A549 (cell line): ENCODE data around the gene TXNL4A. TPM values are rescaled to one million over a fixed set of nuclear protein-coding genes. Genes with fewer than 3 reads are reported as not detected.

Source experiments
- ATAC-seq, 2 experiments: fragments of 200-7000 bp in 1 of 2; fragments of >200 bp in 1 of 2; cut with Nextera tagmentation in 1 of 2; cut with Tn5 transposase in 1 of 2; 3 replicates each; pipeline versions ENCODE4 v1.8.0 to v1.9.1; 2018 to 2020; ENCODE audit warnings: mild to moderate bottlenecking in 1 of 2, moderate library complexity in 1 of 2
- CTCF ChIA-PET: fragments of 300-600 bp; sonication (Branson Sonifier 250); formaldehyde crosslinking; extraction: SDS; loops from one replicate; lab custom pipeline; 2021; ENCODE audit warnings: antibody characterized with exemption, inconsistent platforms; lab: Yijun Ruan, JAX
- POLR2A ChIA-PET: fragments of 350-600 bp; formaldehyde crosslinking; extraction: SDS; loops from one replicate; lab custom pipeline; 2021; ENCODE audit warnings: antibody characterized with exemption, inconsistent platforms; lab: Yijun Ruan, JAX
- DNase-seq, 2 experiments: peaks; one replicate each; pipeline versions ENCODE4 v3.0.0 to v3.0.0-alpha.2; 2011 to 2016; ENCODE audit warnings: low read depth in 1 of 2, low spot score in 1 of 2
- FAIRE-seq: peaks from 2 replicates; lab custom pipeline; 2011; peaks lifted over from hg19 to GRCh38; lab: Jason Lieb, UNC
- H3K27ac ChIP-seq, 2 experiments: fragments of >200 bp; sonication (Bioruptor Twin); formaldehyde crosslinking; 3 replicates each; pipeline ENCODE4 v1.5.1; 2016 to 2017
- H3K4me1 ChIP-seq: fragments of >200 bp; sonication (Bioruptor Twin); formaldehyde crosslinking; 3 replicates; pipeline ENCODE4 v1.6.1; 2016
- H3K4me2 ChIP-seq: fragments of >200 bp; sonication (Bioruptor Twin); formaldehyde crosslinking; 3 replicates; pipeline ENCODE4 v1.6.1; 2016
- H3K4me3 ChIP-seq: fragments of >200 bp; sonication (Bioruptor Twin); formaldehyde crosslinking; 3 replicates; pipeline ENCODE4 v1.5.1; 2016
- H3K9me3 ChIP-seq: fragments of >200 bp; sonication (Bioruptor Twin); formaldehyde crosslinking; 3 replicates; pipeline ENCODE4 v1.6.1; 2016
- BHLHE40 ChIP-seq: IDR thresholded peaks from 2 replicates; pipeline ENCODE4 v1.6.1; 2012; ENCODE audit warnings: low read depth, low read length, inconsistent platforms
- CBX2 ChIP-seq: fragments of 200-600 bp; sonication (generic); IDR thresholded peaks from 2 replicates; pipeline ENCODE4 v1.6.1; 2016; ENCODE audit warnings: low read depth, mild to moderate bottlenecking, borderline replicate concordance
- CBX8 ChIP-seq: fragments of 200-600 bp; sonication (generic); IDR thresholded peaks from 2 replicates; pipeline ENCODE4 v1.6.1; 2016
- CHD4 ChIP-seq: fragments of 200-600 bp; sonication (generic); IDR thresholded peaks from 2 replicates; pipeline ENCODE4 v1.6.1; 2016; ENCODE audit warnings: antibody characterized with exemption, mild to moderate bottlenecking, borderline replicate concordance
- ESRRA ChIP-seq: fragments of 150-350 bp; IDR thresholded peaks from 2 replicates; pipeline ENCODE4 v1.6.1; 2014; ENCODE audit warnings: mild to moderate bottlenecking, low read length, borderline replicate concordance
- FOSB ChIP-seq: fragments of 250-450 bp; sonication (Bioruptor Pico); IDR thresholded peaks from 2 replicates; pipeline ENCODE4 v1.5.0; 2020; ENCODE audit warnings: mild to moderate bottlenecking, moderate library complexity
- GATA3 ChIP-seq: IDR thresholded peaks from 2 replicates; pipeline ENCODE4 v1.6.1; 2012; ENCODE audit warnings: borderline replicate concordance
- HEYL ChIP-seq: fragments of 250-450 bp; sonication (Bioruptor Pico); IDR thresholded peaks from 2 replicates; pipeline ENCODE4 v1.8.0; 2021; ENCODE audit warnings: mild to moderate bottlenecking, moderate library complexity
- HOXB13 ChIP-seq: fragments of 250-450 bp; sonication (Bioruptor Pico); IDR thresholded peaks from 2 replicates; pipeline ENCODE4 v1.5.0; 2020; ENCODE audit warnings: low read depth, mild to moderate bottlenecking, moderate library complexity
- HOXB5 ChIP-seq: fragments of 250-450 bp; sonication (Bioruptor Pico); IDR thresholded peaks from 2 replicates; pipeline ENCODE4 v1.5.0; 2020; ENCODE audit warnings: mild to moderate bottlenecking, moderate library complexity
- JUN ChIP-seq, 2 experiments: fragments of >200 bp; sonication (Bioruptor Twin); formaldehyde crosslinking; IDR thresholded peaks; 2 replicates in 1 of 2; 3 replicates in 1 of 2; pipeline ENCODE4 v1.6.1; 2016 to 2017
- JUNB ChIP-seq: fragments of >200 bp; sonication (Bioruptor Twin); formaldehyde crosslinking; IDR thresholded peaks from 2 replicates; pipeline ENCODE4 v1.6.1; 2016
- KDM1A ChIP-seq: fragments of 200-600 bp; sonication (generic); IDR thresholded peaks from 2 replicates; pipeline ENCODE4 v1.6.1; 2016; ENCODE audit warnings: low read depth, mild to moderate bottlenecking
- MAZ ChIP-seq: fragments of 150-350 bp; IDR thresholded peaks from 2 replicates; pipeline ENCODE4 v1.6.1; 2014; ENCODE audit warnings: antibody characterized with exemption, low read depth, low read length, borderline replicate concordance
- PHF8 ChIP-seq: fragments of 200-600 bp; sonication (generic); IDR thresholded peaks from 2 replicates; pipeline ENCODE4 v1.6.1; 2016; ENCODE audit warnings: low read depth, mild to moderate bottlenecking, antibody characterized with exemption, moderate library complexity, borderline replicate concordance
- POLR2AphosphoS2 ChIP-seq: conservative IDR thresholded peaks from 2 replicates; pipeline ENCODE4 v1.6.1; 2012; ENCODE audit warnings: low read length, improper control_type of control experiment, inconsistent platforms
- RARB ChIP-seq: fragments of 250-450 bp; sonication (Bioruptor Pico); IDR thresholded peaks from 2 replicates; pipeline ENCODE4 v1.8.0; 2021; ENCODE audit warnings: mild to moderate bottlenecking, moderate library complexity
- RCOR1 ChIP-seq: fragments of 150-350 bp; IDR thresholded peaks from 2 replicates; pipeline ENCODE4 v1.6.1; 2014; ENCODE audit warnings: antibody characterized with exemption, low read length, low read depth
- RFX5 ChIP-seq: fragments of 450-650 bp; IDR thresholded peaks from 2 replicates; pipeline ENCODE4 v1.7.1; 2014; ENCODE audit warnings: antibody characterized with exemption, mild to moderate bottlenecking, moderate library complexity
- SREBF2 ChIP-seq: fragments of 450-650 bp; IDR thresholded peaks from 2 replicates; pipeline ENCODE4 v1.6.1; 2014; ENCODE audit warnings: mild to moderate bottlenecking, moderate library complexity
- TFCP2L1 ChIP-seq: fragments of 250-450 bp; sonication (Bioruptor Pico); IDR thresholded peaks from 2 replicates; pipeline ENCODE4 v1.5.0; 2021; ENCODE audit warnings: mild to moderate bottlenecking
- TP53 ChIP-seq: fragments of 250-450 bp; sonication (Bioruptor Pico); IDR thresholded peaks from 2 replicates; pipeline ENCODE4 v1.5.0; 2021; ENCODE audit warnings: mild to moderate bottlenecking, moderate library complexity
- ZC3H11A ChIP-seq: fragments of 450-650 bp; IDR thresholded peaks from 2 replicates; pipeline ENCODE4 v1.6.1; 2014; ENCODE audit warnings: antibody characterized with exemption, mild to moderate bottlenecking
- ZFP36 ChIP-seq: fragments of 450-650 bp; IDR thresholded peaks from 2 replicates; pipeline ENCODE4 v1.6.1; 2014; ENCODE audit warnings: borderline replicate concordance; ENCODE audit not compliant: partially characterized antibody
- ZNF302 ChIP-seq: fragments of 250-450 bp; sonication (Bioruptor Pico); IDR thresholded peaks from 2 replicates; pipeline ENCODE4 v1.9.0; 2021; ENCODE audit warnings: inconsistent platforms, mild to moderate bottlenecking, moderate library complexity
- WGBS: methylation state at CpG from one replicate; pipeline ENCODE4 v1.1.6; 2017; ENCODE audit errors: missing lambda C conversion rate; 5-methylcytosine and 5-hydroxymethylcytosine counted together
- polyA plus RNA-seq, 4 experiments: library from polyadenylated mRNA; depleted of rRNA in 3 of 4; stranded (reverse); fragments of >200 nt; fragmentation: RNase III in 1 of 4; extraction: RNeasy Plus Mini Kit Qiagen cat#74134 plus additional on column Dnase treatment in 1 of 4; gene quantifications; 2 replicates in 3 of 4; 3 replicates in 1 of 4; pipeline ENCODE4 v1.2.3, GENCODE V29; 2011 to 2017
- TF ChIP-seq, protein P1 (sequence below): fragments of >200 bp; sonication (Bioruptor Twin); formaldehyde crosslinking; IDR thresholded peaks from 3 replicates; pipeline ENCODE4 v1.5.1; 2016
- TF ChIP-seq, protein P2 (sequence below): IDR thresholded peaks from 2 replicates; pipeline ENCODE4 v1.6.1; 2012
- TF ChIP-seq, protein P3 (sequence below): fragments of 450-650 bp; IDR thresholded peaks from 2 replicates; pipeline ENCODE4 v1.6.1; 2014; ENCODE audit warnings: antibody characterized with exemption
- TF ChIP-seq, protein P4 (sequence below): fragments of 200-600 bp; sonication (generic); IDR thresholded peaks from 2 replicates; pipeline ENCODE4 v1.6.1; 2016; ENCODE audit warnings: antibody characterized with exemption, mild to moderate bottlenecking, moderate library complexity

TXNL4A gene
- polyA plus RNA-seq, 2 of the 4 experiments (the other 2 are of a cell fraction) = 99.6 to 139 TPM

DNA sequence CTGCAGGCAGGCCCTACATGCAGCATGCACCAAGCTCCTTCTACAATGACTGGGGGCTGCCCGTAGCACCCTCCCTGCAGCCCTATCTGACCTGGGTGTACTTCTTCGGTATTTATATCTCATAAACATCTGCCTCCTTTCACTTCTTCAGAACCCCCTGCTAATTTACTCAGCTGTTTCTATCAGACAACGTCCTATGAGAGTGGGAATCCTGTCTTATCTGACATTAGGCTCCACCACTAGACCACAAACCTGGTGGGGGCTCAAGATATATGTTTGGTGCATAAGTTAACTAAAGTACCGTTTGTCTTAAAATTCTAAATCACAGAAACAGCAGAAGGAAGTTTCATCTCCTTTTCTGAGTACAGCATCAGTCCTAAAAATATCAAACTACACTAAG is 13.3 kb downstream of the TXNL4A start:
- POLR2A ChIA-PET = no interaction called here
- DNase-seq = no peak
- Histone ChIP-seq H3K9me3 (no peaks in the 10 kb centered on the region), H3K4me2 (no peak overlapping the region), H3K4me1 (no peaks in the 10 kb centered on the region), H3K27ac (no peak overlapping the region), H3K4me3 (no peak overlapping the region)
- 92% methylated on average over 4 of the region's 4 CpGs for WGBS
- ATAC-seq = no peak
- TF ChIP-seq GATA3 (no peak), BHLHE40 (no peak), RFX5 (no peak), ESRRA (no peak), PHF8 (no peak), CBX8 (no peak), FOSB (no peak), CHD4 (no peak), POLR2AphosphoS2 (no peak), RCOR1 (no peak), ZC3H11A (no peak), HOXB5 (no peak), HOXB13 (CRISPR knock-in tag) (no peak), RARB (CRISPR knock-in tag) (no peak), TFCP2L1 (CRISPR knock-in tag) (no peak), CBX2 (no peak), ZFP36 (no peak), KDM1A (no peak), JUN (IDR thresholded peaks at IDR 0.05) (no peak), TP53 (no peak)
- CTCF ChIA-PET = no interaction called here
- FAIRE-seq = no peak

DNA sequence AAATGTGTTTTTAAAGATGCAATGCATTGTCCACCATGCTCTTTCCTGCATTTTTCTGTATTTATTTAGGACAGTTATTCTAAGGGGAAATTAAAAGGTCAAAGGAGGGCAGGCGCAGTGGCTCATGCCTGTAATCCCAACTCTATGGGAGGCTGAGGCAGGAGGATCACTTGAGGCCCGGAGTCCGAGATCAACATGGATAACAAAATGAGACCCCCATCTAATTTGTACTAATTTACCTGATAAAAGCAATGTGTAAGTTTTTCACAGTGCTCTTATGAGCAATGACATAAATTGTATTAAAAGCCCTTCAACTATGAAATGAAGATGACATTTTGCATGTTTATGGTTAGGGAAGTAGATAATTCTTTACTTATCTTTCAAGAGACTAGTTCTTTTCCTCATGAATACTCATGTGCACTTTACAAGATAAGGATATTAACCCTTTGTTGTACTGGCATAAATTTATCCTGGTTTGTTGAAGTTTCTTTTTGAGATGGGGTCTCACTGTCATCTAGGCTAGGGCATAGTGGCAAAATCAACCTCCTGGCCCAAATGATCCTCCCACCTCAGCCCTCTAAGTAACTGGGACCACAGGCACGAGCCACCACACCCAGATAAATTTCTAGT is 14.2 kb downstream of the TXNL4A start:
- 94% methylated on average over 4 of the region's 4 CpGs for WGBS
- TF ChIP-seq, protein P1, sequence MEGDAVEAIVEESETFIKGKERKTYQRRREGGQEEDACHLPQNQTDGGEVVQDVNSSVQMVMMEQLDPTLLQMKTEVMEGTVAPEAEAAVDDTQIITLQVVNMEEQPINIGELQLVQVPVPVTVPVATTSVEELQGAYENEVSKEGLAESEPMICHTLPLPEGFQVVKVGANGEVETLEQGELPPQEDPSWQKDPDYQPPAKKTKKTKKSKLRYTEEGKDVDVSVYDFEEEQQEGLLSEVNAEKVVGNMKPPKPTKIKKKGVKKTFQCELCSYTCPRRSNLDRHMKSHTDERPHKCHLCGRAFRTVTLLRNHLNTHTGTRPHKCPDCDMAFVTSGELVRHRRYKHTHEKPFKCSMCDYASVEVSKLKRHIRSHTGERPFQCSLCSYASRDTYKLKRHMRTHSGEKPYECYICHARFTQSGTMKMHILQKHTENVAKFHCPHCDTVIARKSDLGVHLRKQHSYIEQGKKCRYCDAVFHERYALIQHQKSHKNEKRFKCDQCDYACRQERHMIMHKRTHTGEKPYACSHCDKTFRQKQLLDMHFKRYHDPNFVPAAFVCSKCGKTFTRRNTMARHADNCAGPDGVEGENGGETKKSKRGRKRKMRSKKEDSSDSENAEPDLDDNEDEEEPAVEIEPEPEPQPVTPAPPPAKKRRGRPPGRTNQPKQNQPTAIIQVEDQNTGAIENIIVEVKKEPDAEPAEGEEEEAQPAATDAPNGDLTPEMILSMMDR = no peak
- no peak for TF ChIP-seq JUN (IDR thresholded peaks at IDR 0.05)
- no peak for TF ChIP-seq RARB (CRISPR knock-in tag)
- TF ChIP-seq HOXB13 (CRISPR knock-in tag) = no peak
- TF ChIP-seq HEYL = no peak
- TF ChIP-seq SREBF2 = no peak
- TF ChIP-seq CBX2 = no peak
- no peak for TF ChIP-seq KDM1A
- TF ChIP-seq JUNB = no peak
- TF ChIP-seq, all 56 proteins: peak for 0
- ChIA-PET POLR2A (no interaction called here), CTCF (interaction anchor here (1.7 to 1.9 kb wide), 2 partner anchors 8 to 11 kb away, joined by 5 to 6 read pairs; no protein-coding TSS in a partner anchor)
- no peak for ATAC-seq
- Histone ChIP-seq H3K4me2 (no peak overlapping the region), H3K4me3 (no peak overlapping the region), H3K9me3 (no peaks in the 10 kb centered on the region), H3K4me1 (no peaks in the 10 kb centered on the region), H3K27ac (no peak overlapping the region)
- FAIRE-seq = no peak
- DNase-seq = no peak

DNA sequence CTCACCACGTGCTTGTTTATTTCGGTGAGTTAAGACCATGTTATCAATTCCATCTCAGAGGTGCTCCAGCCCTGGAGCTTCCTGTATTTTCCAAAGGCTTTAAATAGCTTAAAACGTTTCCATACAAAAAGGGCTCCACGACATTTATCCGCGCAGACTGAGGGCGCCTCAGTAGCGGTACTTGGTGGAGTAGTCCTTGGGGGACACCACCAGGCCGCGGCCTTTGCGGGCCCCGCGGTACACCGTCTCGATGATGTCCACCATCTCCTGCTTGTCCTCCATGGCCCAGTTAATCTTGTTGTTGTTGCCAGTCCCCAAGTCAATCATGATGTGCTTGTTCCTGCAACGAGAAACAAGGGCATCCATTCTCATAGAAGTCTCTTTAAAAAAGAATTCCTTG is 14.8 kb downstream of the TXNL4A start:
- POLR2A ChIA-PET = no interaction called here
- Histone ChIP-seq H3K4me2 (no peak overlapping the region), H3K4me1 (no peaks in the 10 kb centered on the region), H3K9me3 (no peaks in the 10 kb centered on the region), H3K27ac (no peak overlapping the region), H3K4me3 (no peak overlapping the region)
- DNase-seq = no peak
- no peak for FAIRE-seq
- ATAC-seq = no peak
- 93% methylated on average over 16 of the region's 16 CpGs for WGBS
- CTCF ChIA-PET = interaction anchor here (1.7 to 1.9 kb wide), 2 partner anchors 9 to 12 kb away, joined by 5 to 6 read pairs; no protein-coding TSS in a partner anchor
- TF ChIP-seq MAZ (no peak), CBX2 (no peak), ZNF302 (CRISPR knock-in tag) (no peak), CBX8 (no peak)
- TF ChIP-seq, protein P2, sequence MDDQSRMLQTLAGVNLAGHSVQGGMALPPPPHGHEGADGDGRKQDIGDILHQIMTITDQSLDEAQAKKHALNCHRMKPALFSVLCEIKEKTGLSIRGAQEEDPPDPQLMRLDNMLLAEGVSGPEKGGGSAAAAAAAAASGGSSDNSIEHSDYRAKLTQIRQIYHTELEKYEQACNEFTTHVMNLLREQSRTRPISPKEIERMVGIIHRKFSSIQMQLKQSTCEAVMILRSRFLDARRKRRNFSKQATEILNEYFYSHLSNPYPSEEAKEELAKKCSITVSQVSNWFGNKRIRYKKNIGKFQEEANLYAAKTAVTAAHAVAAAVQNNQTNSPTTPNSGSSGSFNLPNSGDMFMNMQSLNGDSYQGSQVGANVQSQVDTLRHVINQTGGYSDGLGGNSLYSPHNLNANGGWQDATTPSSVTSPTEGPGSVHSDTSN = no peak
- TF ChIP-seq, protein P3, sequence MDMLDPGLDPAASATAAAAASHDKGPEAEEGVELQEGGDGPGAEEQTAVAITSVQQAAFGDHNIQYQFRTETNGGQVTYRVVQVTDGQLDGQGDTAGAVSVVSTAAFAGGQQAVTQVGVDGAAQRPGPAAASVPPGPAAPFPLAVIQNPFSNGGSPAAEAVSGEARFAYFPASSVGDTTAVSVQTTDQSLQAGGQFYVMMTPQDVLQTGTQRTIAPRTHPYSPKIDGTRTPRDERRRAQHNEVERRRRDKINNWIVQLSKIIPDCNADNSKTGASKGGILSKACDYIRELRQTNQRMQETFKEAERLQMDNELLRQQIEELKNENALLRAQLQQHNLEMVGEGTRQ = no peak
- TF ChIP-seq, protein P4, sequence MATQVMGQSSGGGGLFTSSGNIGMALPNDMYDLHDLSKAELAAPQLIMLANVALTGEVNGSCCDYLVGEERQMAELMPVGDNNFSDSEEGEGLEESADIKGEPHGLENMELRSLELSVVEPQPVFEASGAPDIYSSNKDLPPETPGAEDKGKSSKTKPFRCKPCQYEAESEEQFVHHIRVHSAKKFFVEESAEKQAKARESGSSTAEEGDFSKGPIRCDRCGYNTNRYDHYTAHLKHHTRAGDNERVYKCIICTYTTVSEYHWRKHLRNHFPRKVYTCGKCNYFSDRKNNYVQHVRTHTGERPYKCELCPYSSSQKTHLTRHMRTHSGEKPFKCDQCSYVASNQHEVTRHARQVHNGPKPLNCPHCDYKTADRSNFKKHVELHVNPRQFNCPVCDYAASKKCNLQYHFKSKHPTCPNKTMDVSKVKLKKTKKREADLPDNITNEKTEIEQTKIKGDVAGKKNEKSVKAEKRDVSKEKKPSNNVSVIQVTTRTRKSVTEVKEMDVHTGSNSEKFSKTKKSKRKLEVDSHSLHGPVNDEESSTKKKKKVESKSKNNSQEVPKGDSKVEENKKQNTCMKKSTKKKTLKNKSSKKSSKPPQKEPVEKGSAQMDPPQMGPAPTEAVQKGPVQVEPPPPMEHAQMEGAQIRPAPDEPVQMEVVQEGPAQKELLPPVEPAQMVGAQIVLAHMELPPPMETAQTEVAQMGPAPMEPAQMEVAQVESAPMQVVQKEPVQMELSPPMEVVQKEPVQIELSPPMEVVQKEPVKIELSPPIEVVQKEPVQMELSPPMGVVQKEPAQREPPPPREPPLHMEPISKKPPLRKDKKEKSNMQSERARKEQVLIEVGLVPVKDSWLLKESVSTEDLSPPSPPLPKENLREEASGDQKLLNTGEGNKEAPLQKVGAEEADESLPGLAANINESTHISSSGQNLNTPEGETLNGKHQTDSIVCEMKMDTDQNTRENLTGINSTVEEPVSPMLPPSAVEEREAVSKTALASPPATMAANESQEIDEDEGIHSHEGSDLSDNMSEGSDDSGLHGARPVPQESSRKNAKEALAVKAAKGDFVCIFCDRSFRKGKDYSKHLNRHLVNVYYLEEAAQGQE = no peak
